HG03439 (cell line): ENCODE data around the gene TIAL1.
A peak's percentile ranks its signal among the peaks of the same experiment; 100 is the strongest.

ENCODE experiments used
- ATAC-seq: cut with Tn5 transposase; IDR thresholded peaks from one replicate; pipeline ENCODE4 v1.9.1; 2021; ENCODE audit warnings: mild to moderate bottlenecking, moderate library complexity; ENCODE audit not compliant: unreplicated experiment

TIAL1 gene

GRCh38 chr10:119555178-119555784 lies 41.5 kb downstream of the TIAL1 start:
- ATAC-seq, result no peak

GRCh38 chr10:119550827-119551226 lies 45.9 kb downstream of the TIAL1 start:
- ATAC-seq, result no peak

GRCh38 chr10:119549247-119549999 lies 47.3 kb downstream of the TIAL1 start:
- no peak for ATAC-seq

GRCh38 chr10:119546009-119546408 lies 50.8 kb downstream of the TIAL1 start:
- ATAC-seq, result no peak

GRCh38 chr10:119545310-119545709 lies 51.5 kb downstream of the TIAL1 start:
- ATAC-seq, result no peak

GRCh38 chr10:119543814-119544642 lies 52.7 kb downstream of the TIAL1 start:
- no peak for ATAC-seq

- peak; percentile 41 for ATAC-seq
Observed at GRCh38 chr10:119542988-119543813, 53.6 kb downstream of the TIAL1 start.

GRCh38 chr10:119542357-119542987 lies 54.3 kb downstream of the TIAL1 start, which contains the start of gene RGS10:
Gene RGS10 (minus strand): TSS chr10:119542719. CDS start chr10:119542638, 81 bp downstream.
- ATAC-seq, result peak; percentile 75

GRCh38 chr10:119541459-119542356 lies 55.1 kb downstream of the TIAL1 start:
- ATAC-seq, result peak; percentile 20

GRCh38 chr10:119541046-119541445 lies 55.7 kb downstream of the TIAL1 start:
- ATAC-seq, result no peak

GRCh38 chr10:119540038-119540437 lies 56.7 kb downstream of the TIAL1 start:
- ATAC-seq, result no peak

- ATAC-seq, result no peak
Observed at GRCh38 chr10:119539359-119539825, 57.4 kb downstream of the TIAL1 start.

GRCh38 chr10:119538632-119539358 lies 58.0 kb downstream of the TIAL1 start:
- ATAC-seq, result no peak

GRCh38 chr10:119537953-119538630 lies 58.7 kb downstream of the TIAL1 start:
- no peak for ATAC-seq

GRCh38 chr10:119536508-119537025 lies 60.2 kb downstream of the TIAL1 start:
- ATAC-seq, result no peak

- ATAC-seq, result no peak
Observed at GRCh38 chr10:119535837-119536507, 60.8 kb downstream of the TIAL1 start.

- ATAC-seq, result no peak
Observed at GRCh38 chr10:119535305-119535704, 61.5 kb downstream of the TIAL1 start.
